HepG2 (cell line): ENCODE results near the gene QRICH2. TPM values are rescaled to one million over a fixed set of nuclear protein-coding genes. Genes with fewer than 3 reads are reported as not detected.

Experiments
- AHR ChIP-seq: IDR thresholded peaks from 2 replicates; pipeline ENCODE4 v1.6.1; 2018; ENCODE audit warnings: missing genetic modification reagents, missing compliant biosample characterization
- HNRNPK ChIP-seq: fragments of 200-400 bp; formaldehyde crosslinking; IDR thresholded peaks from 2 replicates; pipeline ENCODE4 v1.6.1; 2018; ENCODE audit warnings: low read length, low read depth, moderate library complexity, mild to moderate bottlenecking; ENCODE audit not compliant: poor library complexity, severe bottlenecking
- HNRNPLL ChIP-seq: fragments of 200-400 bp; formaldehyde crosslinking; IDR thresholded peaks from 2 replicates; pipeline ENCODE4 v1.6.1; 2017; ENCODE audit warnings: mild to moderate bottlenecking, low read depth, low read length; ENCODE audit not compliant: poor library complexity, severe bottlenecking
- MTA1 ChIP-seq: sonication (generic); formaldehyde crosslinking; IDR thresholded peaks from 2 replicates; pipeline ENCODE4 v1.4.0; 2020; ENCODE audit warnings: missing genetic modification reagents, mild to moderate bottlenecking, borderline replicate concordance
- PCBP2 ChIP-seq: fragments of 200-400 bp; formaldehyde crosslinking; optimal IDR thresholded peaks from 2 replicates; pipeline ENCODE3; 2018; ENCODE audit warnings: low read length, low read depth; ENCODE audit not compliant: poor library complexity, severe bottlenecking
- RBFOX2 ChIP-seq: fragments of 200-400 bp; formaldehyde crosslinking; IDR thresholded peaks from 2 replicates; pipeline ENCODE4 v1.6.1; 2017; ENCODE audit warnings: low read depth, mild to moderate bottlenecking, low read length
- U2AF2 ChIP-seq: fragments of 200-400 bp; formaldehyde crosslinking; IDR thresholded peaks from 2 replicates; pipeline ENCODE4 v1.6.1; 2017; ENCODE audit warnings: low read depth, mild to moderate bottlenecking, low read length
- YEATS4 ChIP-seq: sonication (generic); formaldehyde crosslinking; IDR thresholded peaks from 2 replicates; pipeline ENCODE4 v1.4.0; 2020; ENCODE audit warnings: missing genetic modification reagents, borderline replicate concordance
- ZBTB21 ChIP-seq: sonication (generic); formaldehyde crosslinking; IDR thresholded peaks from 2 replicates; pipeline ENCODE4 v1.4.0; 2020; ENCODE audit warnings: missing genetic modification reagents
- polyA plus RNA-seq, 8 experiments: library from polyadenylated mRNA; depleted of rRNA in 3 of 8; stranded (reverse) in 7 of 8; unstranded in 1 of 8; fragments of >200 nt; fragmentation: Illumina TruSeq in 4 of 8; extraction: Trizol in 4 of 8; gene quantifications; 2 replicates each; pipeline versions ENCODE4 v1.2.1 to v1.2.3, GENCODE V29; 2011 to 2016; ENCODE audit warnings: low read depth in 4 of 8, missing spikeins in 1 of 8, mixed read lengths in 1 of 8; ENCODE audit not compliant: insufficient read depth in 1 of 8
- total RNA-seq, 5 experiments: library from RNA; depleted of rRNA; stranded (reverse); fragments of >200 nt; fragmentation: Illumina TruSeq; extraction: Trizol; gene quantifications; 2 replicates each; pipeline ENCODE4 v1.2.3, GENCODE V29; 2016; ENCODE audit warnings: low read depth in 1 of 5
- TF ChIP-seq, protein P1 (sequence below): sonication (generic); formaldehyde crosslinking; IDR thresholded peaks from 2 replicates; pipeline ENCODE4 v1.5.1; 2020; ENCODE audit warnings: mild to moderate bottlenecking, missing genetic modification reagents, moderate library complexity
- TF ChIP-seq, protein P2 (sequence below): sonication (generic); formaldehyde crosslinking; IDR thresholded peaks from 2 replicates; pipeline ENCODE4 v1.9.0; 2021; ENCODE audit warnings: missing genetic modification reagents, mild to moderate bottlenecking, borderline replicate concordance
- TF ChIP-seq, protein P3 (sequence below): sonication (generic); formaldehyde crosslinking; IDR thresholded peaks from 2 replicates; pipeline ENCODE4 v1.5.0; 2020; ENCODE audit warnings: mild to moderate bottlenecking, missing genetic modification reagents, borderline replicate concordance
- TF ChIP-seq, protein P4 (sequence below): fragments of 450-650 bp; IDR thresholded peaks from 2 replicates; pipeline ENCODE4 v1.6.1; 2017
- TF ChIP-seq, protein P5 (sequence below): sonication (generic); formaldehyde crosslinking; IDR thresholded peaks from 2 replicates; pipeline ENCODE4 v1.4.0; 2020; ENCODE audit warnings: missing genetic modification reagents

QRICH2 gene
- total and polyA plus RNA-seq, 2 of the 13 experiments (the other 11 are each of a cell fraction or from before 2014, with no cell fraction given): 3.7 to 5.7 TPM

DNA sequence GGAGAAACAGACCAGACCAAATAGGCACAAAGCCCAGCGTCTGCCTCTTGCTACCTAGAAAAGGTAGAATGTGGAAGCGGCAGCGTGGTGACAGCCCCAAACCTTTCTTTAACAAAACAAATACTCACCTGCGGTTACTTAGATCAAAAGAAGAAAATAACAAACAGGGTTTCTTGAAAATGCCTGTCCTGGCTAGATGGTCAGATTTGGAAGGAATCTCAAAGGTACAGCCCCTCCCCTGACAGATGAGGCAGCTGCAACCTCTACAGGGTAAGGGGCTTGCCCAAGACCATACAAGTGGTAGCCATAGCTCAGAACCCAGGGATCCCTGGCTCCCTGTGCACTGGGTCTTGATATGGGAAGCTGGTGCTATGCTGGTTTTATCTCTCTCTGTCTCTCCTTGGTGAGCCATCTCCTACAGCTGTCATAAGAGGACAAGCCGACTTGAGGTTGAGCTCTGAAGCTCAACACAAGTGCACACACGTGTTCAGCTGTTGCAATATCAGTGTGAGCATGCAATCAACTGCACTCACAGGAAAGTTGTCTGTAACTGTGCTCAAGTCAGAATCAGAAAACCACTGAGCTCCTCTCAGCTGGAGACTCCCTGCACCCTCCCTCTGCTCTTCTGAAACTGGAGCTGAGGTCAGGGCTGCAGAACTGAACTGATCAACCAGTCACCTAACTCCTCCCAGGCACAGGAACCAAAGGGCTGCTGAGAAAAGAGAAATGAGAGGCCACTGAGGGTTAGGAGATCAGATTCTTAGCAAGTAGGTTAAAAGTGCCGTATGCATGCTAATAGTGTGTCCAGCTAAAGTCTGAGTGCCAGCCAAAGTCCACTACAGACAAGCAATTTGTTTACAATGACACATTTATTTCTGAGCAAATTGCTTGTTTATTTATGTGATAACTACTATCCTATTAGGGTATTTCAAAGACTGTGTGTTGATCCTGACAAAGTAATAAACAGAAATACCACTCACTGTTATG, 61.7 kb downstream of the QRICH2 start (continued):
- 0 out of 2 replicates have a peak, but pooled peaks have one; percentile 30 for TF ChIP-seq AHR (CRISPR knock-in tag)
- no peak for TF ChIP-seq HNRNPK
- TF ChIP-seq, protein P1, sequence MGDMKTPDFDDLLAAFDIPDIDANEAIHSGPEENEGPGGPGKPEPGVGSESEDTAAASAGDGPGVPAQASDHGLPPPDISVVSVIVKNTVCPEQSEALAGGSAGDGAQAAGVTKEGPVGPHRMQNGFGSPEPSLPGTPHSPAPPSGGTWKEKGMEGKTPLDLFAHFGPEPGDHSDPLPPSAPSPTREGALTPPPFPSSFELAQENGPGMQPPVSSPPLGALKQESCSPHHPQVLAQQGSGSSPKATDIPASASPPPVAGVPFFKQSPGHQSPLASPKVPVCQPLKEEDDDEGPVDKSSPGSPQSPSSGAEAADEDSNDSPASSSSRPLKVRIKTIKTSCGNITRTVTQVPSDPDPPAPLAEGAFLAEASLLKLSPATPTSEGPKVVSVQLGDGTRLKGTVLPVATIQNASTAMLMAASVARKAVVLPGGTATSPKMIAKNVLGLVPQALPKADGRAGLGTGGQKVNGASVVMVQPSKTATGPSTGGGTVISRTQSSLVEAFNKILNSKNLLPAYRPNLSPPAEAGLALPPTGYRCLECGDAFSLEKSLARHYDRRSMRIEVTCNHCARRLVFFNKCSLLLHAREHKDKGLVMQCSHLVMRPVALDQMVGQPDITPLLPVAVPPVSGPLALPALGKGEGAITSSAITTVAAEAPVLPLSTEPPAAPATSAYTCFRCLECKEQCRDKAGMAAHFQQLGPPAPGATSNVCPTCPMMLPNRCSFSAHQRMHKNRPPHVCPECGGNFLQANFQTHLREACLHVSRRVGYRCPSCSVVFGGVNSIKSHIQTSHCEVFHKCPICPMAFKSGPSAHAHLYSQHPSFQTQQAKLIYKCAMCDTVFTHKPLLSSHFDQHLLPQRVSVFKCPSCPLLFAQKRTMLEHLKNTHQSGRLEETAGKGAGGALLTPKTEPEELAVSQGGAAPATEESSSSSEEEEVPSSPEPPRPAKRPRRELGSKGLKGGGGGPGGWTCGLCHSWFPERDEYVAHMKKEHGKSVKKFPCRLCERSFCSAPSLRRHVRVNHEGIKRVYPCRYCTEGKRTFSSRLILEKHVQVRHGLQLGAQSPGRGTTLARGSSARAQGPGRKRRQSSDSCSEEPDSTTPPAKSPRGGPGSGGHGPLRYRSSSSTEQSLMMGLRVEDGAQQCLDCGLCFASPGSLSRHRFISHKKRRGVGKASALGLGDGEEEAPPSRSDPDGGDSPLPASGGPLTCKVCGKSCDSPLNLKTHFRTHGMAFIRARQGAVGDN (CRISPR knock-in tag): no peak
- TF ChIP-seq PCBP2: no peak
- TF ChIP-seq, protein P2, sequence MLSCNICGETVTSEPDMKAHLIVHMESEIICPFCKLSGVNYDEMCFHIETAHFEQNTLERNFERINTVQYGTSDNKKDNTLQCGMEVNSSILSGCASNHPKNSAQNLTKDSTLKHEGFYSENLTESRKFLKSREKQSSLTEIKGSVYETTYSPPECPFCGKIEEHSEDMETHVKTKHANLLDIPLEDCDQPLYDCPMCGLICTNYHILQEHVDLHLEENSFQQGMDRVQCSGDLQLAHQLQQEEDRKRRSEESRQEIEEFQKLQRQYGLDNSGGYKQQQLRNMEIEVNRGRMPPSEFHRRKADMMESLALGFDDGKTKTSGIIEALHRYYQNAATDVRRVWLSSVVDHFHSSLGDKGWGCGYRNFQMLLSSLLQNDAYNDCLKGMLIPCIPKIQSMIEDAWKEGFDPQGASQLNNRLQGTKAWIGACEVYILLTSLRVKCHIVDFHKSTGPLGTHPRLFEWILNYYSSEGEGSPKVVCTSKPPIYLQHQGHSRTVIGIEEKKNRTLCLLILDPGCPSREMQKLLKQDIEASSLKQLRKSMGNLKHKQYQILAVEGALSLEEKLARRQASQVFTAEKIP (CRISPR knock-in tag): no peak
- TF ChIP-seq, protein P3, sequence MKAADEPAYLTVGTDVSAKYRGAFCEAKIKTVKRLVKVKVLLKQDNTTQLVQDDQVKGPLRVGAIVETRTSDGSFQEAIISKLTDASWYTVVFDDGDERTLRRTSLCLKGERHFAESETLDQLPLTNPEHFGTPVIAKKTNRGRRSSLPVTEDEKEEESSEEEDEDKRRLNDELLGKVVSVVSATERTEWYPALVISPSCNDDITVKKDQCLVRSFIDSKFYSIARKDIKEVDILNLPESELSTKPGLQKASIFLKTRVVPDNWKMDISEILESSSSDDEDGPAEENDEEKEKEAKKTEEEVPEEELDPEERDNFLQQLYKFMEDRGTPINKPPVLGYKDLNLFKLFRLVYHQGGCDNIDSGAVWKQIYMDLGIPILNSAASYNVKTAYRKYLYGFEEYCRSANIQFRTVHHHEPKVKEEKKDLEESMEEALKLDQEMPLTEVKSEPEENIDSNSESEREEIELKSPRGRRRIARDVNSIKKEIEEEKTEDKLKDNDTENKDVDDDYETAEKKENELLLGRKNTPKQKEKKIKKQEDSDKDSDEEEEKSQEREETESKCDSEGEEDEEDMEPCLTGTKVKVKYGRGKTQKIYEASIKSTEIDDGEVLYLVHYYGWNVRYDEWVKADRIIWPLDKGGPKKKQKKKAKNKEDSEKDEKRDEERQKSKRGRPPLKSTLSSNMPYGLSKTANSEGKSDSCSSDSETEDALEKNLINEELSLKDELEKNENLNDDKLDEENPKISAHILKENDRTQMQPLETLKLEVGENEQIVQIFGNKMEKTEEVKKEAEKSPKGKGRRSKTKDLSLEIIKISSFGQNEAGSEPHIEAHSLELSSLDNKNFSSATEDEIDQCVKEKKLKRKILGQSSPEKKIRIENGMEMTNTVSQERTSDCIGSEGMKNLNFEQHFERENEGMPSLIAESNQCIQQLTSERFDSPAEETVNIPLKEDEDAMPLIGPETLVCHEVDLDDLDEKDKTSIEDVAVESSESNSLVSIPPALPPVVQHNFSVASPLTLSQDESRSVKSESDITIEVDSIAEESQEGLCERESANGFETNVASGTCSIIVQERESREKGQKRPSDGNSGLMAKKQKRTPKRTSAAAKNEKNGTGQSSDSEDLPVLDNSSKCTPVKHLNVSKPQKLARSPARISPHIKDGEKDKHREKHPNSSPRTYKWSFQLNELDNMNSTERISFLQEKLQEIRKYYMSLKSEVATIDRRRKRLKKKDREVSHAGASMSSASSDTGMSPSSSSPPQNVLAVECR (CRISPR knock-in tag): peak; percentile 31; the same call in 1 of the 2 replicates
- TF ChIP-seq U2AF2: no peak
- no peak; the same call in 1 of the 2 replicates for TF ChIP-seq MTA1
- TF ChIP-seq RBFOX2: no peak
- no peak for TF ChIP-seq HNRNPLL
- TF ChIP-seq, protein P4, sequence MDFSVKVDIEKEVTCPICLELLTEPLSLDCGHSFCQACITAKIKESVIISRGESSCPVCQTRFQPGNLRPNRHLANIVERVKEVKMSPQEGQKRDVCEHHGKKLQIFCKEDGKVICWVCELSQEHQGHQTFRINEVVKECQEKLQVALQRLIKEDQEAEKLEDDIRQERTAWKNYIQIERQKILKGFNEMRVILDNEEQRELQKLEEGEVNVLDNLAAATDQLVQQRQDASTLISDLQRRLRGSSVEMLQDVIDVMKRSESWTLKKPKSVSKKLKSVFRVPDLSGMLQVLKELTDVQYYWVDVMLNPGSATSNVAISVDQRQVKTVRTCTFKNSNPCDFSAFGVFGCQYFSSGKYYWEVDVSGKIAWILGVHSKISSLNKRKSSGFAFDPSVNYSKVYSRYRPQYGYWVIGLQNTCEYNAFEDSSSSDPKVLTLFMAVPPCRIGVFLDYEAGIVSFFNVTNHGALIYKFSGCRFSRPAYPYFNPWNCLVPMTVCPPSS: no peak
- TF ChIP-seq, protein P5, sequence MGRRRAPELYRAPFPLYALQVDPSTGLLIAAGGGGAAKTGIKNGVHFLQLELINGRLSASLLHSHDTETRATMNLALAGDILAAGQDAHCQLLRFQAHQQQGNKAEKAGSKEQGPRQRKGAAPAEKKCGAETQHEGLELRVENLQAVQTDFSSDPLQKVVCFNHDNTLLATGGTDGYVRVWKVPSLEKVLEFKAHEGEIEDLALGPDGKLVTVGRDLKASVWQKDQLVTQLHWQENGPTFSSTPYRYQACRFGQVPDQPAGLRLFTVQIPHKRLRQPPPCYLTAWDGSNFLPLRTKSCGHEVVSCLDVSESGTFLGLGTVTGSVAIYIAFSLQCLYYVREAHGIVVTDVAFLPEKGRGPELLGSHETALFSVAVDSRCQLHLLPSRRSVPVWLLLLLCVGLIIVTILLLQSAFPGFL (CRISPR knock-in tag): no peak
- no peak for TF ChIP-seq ZBTB21 (CRISPR knock-in tag)
- TF ChIP-seq YEATS4 (CRISPR knock-in tag): peak; percentile 46; the same call in 1 of the 2 replicates
